K562 (cell line): ENCODE data around the gene TM4SF4.

ENCODE experiments used
- CREB1 ChIP-seq, 2 experiments: sonication (generic) in 1 of 2; formaldehyde crosslinking in 1 of 2; IDR thresholded peaks; 2 replicates each; pipeline versions ENCODE4 v1.6.1 to v1.8.0; 2012 to 2022; ENCODE audit warnings: inconsistent platforms in 1 of 2, mild to moderate bottlenecking in 1 of 2, missing genetic modification reagents in 1 of 2, moderate library complexity in 1 of 2
- EP300 ChIP-seq: IDR thresholded peaks from 2 replicates; pipeline ENCODE4 v1.6.1; 2012; ENCODE audit warnings: low read length, improper control_type of control experiment
- EZH2 ChIP-seq: IDR thresholded peaks from 2 replicates; pipeline ENCODE4 v1.6.1; 2012; ENCODE audit warnings: low read depth, mild to moderate bottlenecking, inconsistent platforms, low read length, borderline replicate concordance
- FOSL1 ChIP-seq: fragments of 200-800 bp; sonication (Bioruptor generic); conservative IDR thresholded peaks from 2 replicates; pipeline ENCODE4 v1.6.1; 2016; ENCODE audit warnings: missing genetic modification characterization, missing compliant biosample characterization
- TAL1 ChIP-seq: fragments of 450-650 bp; IDR thresholded peaks from 2 replicates; pipeline ENCODE4 v1.6.1; 2016; ENCODE audit warnings: mild to moderate bottlenecking
- ZNF311 ChIP-seq: fragments of 250-450 bp; sonication (Bioruptor Pico); IDR thresholded peaks from 2 replicates; pipeline ENCODE4 v1.4.0; 2020; ENCODE audit warnings: mild to moderate bottlenecking, moderate library complexity
- TF ChIP-seq, protein P1 (sequence below), 3 experiments: IDR thresholded peaks in 2 of 3; conservative IDR thresholded peaks in 1 of 3; 2 replicates each; pipeline ENCODE4 v1.5.1; 2011 to 2012; ENCODE audit warnings: low read length in 3 of 3, mild to moderate bottlenecking in 3 of 3, control low read depth in 2 of 3, improper control_type of control experiment in 1 of 3, inconsistent platforms in 1 of 3, low read depth in 1 of 3, mixed read lengths in 1 of 3, moderate library complexity in 1 of 3; ENCODE audit not compliant: insufficient read depth in 2 of 3
- TF ChIP-seq, protein P2 (sequence below): sonication (generic); formaldehyde crosslinking; IDR thresholded peaks from 2 replicates; pipeline ENCODE4 v1.8.0; 2022; ENCODE audit warnings: missing genetic modification reagents, mild to moderate bottlenecking, borderline replicate concordance

DNA sequence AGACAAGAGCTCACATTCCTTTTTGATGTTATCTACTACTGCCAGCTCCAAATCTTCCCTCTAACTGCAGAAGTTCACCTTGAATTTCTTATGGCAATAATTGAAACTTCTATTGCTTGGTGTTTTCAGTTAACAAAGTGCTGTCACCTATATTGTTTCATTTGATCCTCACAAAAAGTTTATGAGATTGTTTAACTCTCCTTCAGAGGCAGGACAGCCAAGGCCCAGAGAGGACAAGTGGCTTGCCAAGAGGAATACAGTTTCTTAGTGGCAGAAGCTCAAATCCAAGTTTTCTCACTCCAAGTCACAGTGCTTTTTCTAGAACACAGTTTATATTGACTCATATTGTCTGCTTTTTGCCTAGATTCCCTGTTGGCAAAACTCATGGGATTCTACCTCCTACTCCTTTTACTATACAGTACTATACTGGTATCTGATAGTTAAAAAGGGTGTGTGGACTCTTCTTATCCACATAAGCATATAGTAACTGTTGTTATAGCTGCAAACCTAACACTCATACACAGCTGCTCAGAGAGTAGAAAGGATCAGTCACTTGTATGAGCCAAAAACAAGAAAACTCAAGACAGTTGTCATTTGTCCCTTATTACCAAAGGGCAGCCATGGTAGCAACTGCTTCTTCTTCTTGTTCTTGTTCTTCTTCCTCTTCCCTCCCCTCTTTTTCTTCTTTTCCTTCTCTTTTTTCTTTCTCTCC lies 15.9 kb downstream of the TM4SF4 start:
- TF ChIP-seq CREB1 (IDR thresholded peaks at IDR 0.05) (no peak), CREB1 (CRISPR knock-in tag; IDR thresholded peaks at IDR 0.05) (no peak), TAL1 (no peak), EZH2 (no peak), ZNF311 (CRISPR knock-in tag) (no peak), FOSL1 (tag) (no peak), EP300 (no peak)
- TF ChIP-seq, protein P1, sequence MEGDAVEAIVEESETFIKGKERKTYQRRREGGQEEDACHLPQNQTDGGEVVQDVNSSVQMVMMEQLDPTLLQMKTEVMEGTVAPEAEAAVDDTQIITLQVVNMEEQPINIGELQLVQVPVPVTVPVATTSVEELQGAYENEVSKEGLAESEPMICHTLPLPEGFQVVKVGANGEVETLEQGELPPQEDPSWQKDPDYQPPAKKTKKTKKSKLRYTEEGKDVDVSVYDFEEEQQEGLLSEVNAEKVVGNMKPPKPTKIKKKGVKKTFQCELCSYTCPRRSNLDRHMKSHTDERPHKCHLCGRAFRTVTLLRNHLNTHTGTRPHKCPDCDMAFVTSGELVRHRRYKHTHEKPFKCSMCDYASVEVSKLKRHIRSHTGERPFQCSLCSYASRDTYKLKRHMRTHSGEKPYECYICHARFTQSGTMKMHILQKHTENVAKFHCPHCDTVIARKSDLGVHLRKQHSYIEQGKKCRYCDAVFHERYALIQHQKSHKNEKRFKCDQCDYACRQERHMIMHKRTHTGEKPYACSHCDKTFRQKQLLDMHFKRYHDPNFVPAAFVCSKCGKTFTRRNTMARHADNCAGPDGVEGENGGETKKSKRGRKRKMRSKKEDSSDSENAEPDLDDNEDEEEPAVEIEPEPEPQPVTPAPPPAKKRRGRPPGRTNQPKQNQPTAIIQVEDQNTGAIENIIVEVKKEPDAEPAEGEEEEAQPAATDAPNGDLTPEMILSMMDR (IDR thresholded peaks at IDR 0.05 in 2 of 3, conservative IDR thresholded peaks at IDR 0.05 in 1 of 3; ENCODE audit: insufficient read depth in 2 of 3, low read depth in 1 of 3, low read length in 3 of 3): no peak
- TF ChIP-seq, protein P2, sequence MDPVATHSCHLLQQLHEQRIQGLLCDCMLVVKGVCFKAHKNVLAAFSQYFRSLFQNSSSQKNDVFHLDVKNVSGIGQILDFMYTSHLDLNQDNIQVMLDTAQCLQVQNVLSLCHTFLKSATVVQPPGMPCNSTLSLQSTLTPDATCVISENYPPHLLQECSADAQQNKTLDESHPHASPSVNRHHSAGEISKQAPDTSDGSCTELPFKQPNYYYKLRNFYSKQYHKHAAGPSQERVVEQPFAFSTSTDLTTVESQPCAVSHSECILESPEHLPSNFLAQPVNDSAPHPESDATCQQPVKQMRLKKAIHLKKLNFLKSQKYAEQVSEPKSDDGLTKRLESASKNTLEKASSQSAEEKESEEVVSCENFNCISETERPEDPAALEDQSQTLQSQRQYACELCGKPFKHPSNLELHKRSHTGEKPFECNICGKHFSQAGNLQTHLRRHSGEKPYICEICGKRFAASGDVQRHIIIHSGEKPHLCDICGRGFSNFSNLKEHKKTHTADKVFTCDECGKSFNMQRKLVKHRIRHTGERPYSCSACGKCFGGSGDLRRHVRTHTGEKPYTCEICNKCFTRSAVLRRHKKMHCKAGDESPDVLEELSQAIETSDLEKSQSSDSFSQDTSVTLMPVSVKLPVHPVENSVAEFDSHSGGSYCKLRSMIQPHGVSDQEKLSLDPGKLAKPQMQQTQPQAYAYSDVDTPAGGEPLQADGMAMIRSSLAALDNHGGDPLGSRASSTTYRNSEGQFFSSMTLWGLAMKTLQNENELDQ: no peak
